Mesothelial cell of epicardium (in vitro differentiated cells): Measurements from ENCODE around the gene LYRM4. TPM values are rescaled to one million over a fixed set of nuclear protein-coding genes. Genes with fewer than 3 reads are reported as not detected.
A peak's percentile ranks its signal among the peaks of the same experiment; 100 is the strongest.

Source experiments
- DNase-seq, 2 experiments: peaks; one replicate each; pipeline ENCODE4 v3.0.0; 2021; ENCODE audit warnings: low spot score in 2 of 2; ENCODE audit not compliant: unreplicated experiment in 2 of 2
- H3K27ac Mint-ChIP-seq: 2 replicates; pipeline ENCODE4 v1.8.0; 2021; ENCODE audit warnings: mixed read lengths
- H3K27me3 Mint-ChIP-seq: 2 replicates; pipeline ENCODE4 v1.8.0; 2021; ENCODE audit warnings: low read depth, mixed read lengths
- H3K36me3 Mint-ChIP-seq: 2 replicates; pipeline ENCODE4 v1.8.0; 2021; ENCODE audit warnings: mixed read lengths
- H3K4me1 Mint-ChIP-seq: 2 replicates; pipeline ENCODE4 v1.8.0; 2021; ENCODE audit warnings: mixed read lengths
- H3K4me3 Mint-ChIP-seq: 2 replicates; pipeline ENCODE4 v1.8.0; 2021; ENCODE audit warnings: mild to moderate bottlenecking, moderate library complexity, mixed read lengths
- H3K9me3 Mint-ChIP-seq: 2 replicates; pipeline ENCODE4 v1.8.0; 2021; ENCODE audit warnings: mixed read lengths
- CTCF ChIP-seq: fragments of 200-600 bp; sonication (generic); IDR thresholded peaks from one replicate; pipeline ENCODE4 v1.5.0; 2021; ENCODE audit warnings: antibody characterized with exemption; ENCODE audit not compliant: unreplicated experiment
- total RNA-seq: library from RNA; stranded (reverse); gene quantifications from 3 replicates; pipeline ENCODE4 v1.2.1, GENCODE V29; 2021

The LYRM4 gene
- total RNA-seq, 1 donor from 2014 or later = 35.5 TPM

GRCh38 chr6:5138995-5139827, 121.5 kb downstream of the LYRM4 start:
- Mint-ChIP-seq H3K9me3 (peaks cover 4% of the 10 kb centered on the region), H3K27ac (no peak overlapping the region), H3K36me3 (peaks cover 5% of the 10 kb centered on the region), H3K4me1 (peaks cover 5% of the 10 kb centered on the region), H3K27me3 (no peaks in the 10 kb centered on the region), H3K4me3 (no peak overlapping the region)
- TF ChIP-seq CTCF = no peak
- DNase-seq = no peak

- Mint-ChIP-seq H3K36me3 (peaks cover 8% of the 10 kb centered on the region), H3K4me3 (no peak overlapping the region), H3K27me3 (no peaks in the 10 kb centered on the region), H3K9me3 (peaks cover 4% of the 10 kb centered on the region), H3K4me1 (peaks cover 7% of the 10 kb centered on the region), H3K27ac (no peak overlapping the region)
- DNase-seq = no peak
- no peak for TF ChIP-seq CTCF
These were observed 123.9 kb downstream of the LYRM4 start for GRCh38 chr6:5136851-5137250.

- peaks cover 4% of the 10 kb centered on the region for H3K9me3 Mint-ChIP-seq
- H3K27ac Mint-ChIP-seq = no peak overlapping the region
- peaks cover 11% of the 10 kb centered on the region for H3K4me1 Mint-ChIP-seq
- no peak for DNase-seq
- peaks cover 8% of the 10 kb centered on the region for H3K36me3 Mint-ChIP-seq
- peak; percentile 47 for TF ChIP-seq CTCF
- H3K4me3 Mint-ChIP-seq = no peak overlapping the region
- no peaks in the 10 kb centered on the region for H3K27me3 Mint-ChIP-seq
These were observed 124.9 kb downstream of the LYRM4 start for GRCh38 chr6:5135788-5136376.

GRCh38 chr6:5133943-5134342, 126.8 kb downstream of the LYRM4 start:
- TF ChIP-seq CTCF = no peak
- Mint-ChIP-seq H3K9me3 (peaks cover 4% of the 10 kb centered on the region), H3K4me1 (peaks cover 24% of the 10 kb centered on the region), H3K27ac (no peak overlapping the region), H3K4me3 (no peak overlapping the region), H3K27me3 (no peaks in the 10 kb centered on the region), H3K36me3 (peaks cover 8% of the 10 kb centered on the region)
- no peak for DNase-seq

GRCh38 chr6:5132731-5133130, 128.0 kb downstream of the LYRM4 start:
- Mint-ChIP-seq H3K9me3 (peaks cover 4% of the 10 kb centered on the region), H3K4me3 (no peak overlapping the region), H3K4me1 (peaks cover 24% of the 10 kb centered on the region), H3K27ac (peak overlapping the region; percentile 74), H3K36me3 (peaks cover 8% of the 10 kb centered on the region), H3K27me3 (no peaks in the 10 kb centered on the region)
- no peak for DNase-seq
- TF ChIP-seq CTCF = no peak
